Mononuclear cell (primary cell): Measurements from ENCODE around the gene PHETA1. TPM values are rescaled to one million over a fixed set of nuclear protein-coding genes. Genes with fewer than 3 reads are reported as not detected.
"Not testable (repeated sequence)": the region's sequence is repeated elsewhere in the genome, so short reads cannot be mapped to it uniquely, and the experiment has no call there.

Experiments
- H3K27me3 ChIP-seq: 2 replicates; pipeline ENCODE4 v1.6.0; 2011; ENCODE audit warnings: low read length, control low read depth; ENCODE audit not compliant: insufficient read depth
- H3K4me1 ChIP-seq: 2 replicates; pipeline ENCODE4 v1.5.1; 2011; ENCODE audit warnings: mild to moderate bottlenecking, low read length, control low read depth; ENCODE audit not compliant: insufficient read depth
- H3K4me3 ChIP-seq: 2 replicates; pipeline ENCODE4 v1.5.1; 2011; ENCODE audit warnings: mild to moderate bottlenecking, low read length, moderate library complexity
- H3K9me3 ChIP-seq: 2 replicates; pipeline ENCODE4 v1.5.1; 2011; ENCODE audit warnings: low read depth, mild to moderate bottlenecking, control low read depth, low read length
- total RNA-seq: library from RNA; depleted of rRNA; stranded (reverse); fragments of >200 nt; gene quantifications from one replicate; pipeline ENCODE4 v1.2.3, GENCODE V29; 2012

PHETA1 gene
- total RNA-seq, 1 donor: 2.7 TPM

DNA sequence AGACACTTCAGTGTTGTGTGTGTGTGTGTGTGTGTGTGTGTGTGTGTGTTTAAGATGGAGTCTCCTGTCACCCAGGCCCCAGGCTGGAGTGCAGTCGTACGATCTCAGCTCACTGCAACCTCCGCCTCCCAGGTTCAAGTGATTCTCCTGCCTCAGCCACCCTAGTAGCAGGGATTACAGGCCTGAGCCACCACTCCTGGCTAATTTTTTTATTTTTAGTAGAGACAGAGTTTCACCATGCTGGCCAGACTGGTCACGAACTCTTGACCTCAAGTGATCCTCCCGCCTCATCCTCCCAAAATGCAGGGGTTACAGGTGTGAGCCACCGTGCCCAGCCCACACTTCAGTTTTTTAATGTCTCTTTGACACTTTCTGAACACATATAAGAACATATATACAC, 32.5 kb downstream of the PHETA1 start:
- not testable (repeated sequence) for H3K4me1 ChIP-seq, H3K9me3 ChIP-seq, H3K27me3 ChIP-seq, H3K4me3 ChIP-seq

DNA sequence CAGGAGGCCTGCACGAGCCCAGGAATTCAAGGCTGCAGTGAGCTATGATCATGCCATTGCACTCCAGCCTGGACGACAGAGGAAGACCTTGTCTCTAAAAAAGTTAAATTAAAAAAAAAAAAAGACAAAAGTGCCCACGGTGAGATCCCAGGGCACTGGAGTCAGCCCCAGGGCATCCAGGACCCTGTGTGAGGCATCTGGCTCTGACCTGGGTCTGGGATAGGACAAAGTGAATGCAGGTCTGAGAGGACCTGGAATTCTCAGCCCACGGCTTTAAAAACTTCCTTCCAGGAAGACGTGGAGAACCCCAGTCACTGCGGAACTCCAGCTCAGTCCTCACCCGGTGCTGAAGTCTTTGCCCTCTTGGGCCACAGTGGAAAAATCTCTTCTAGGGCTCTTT, 33.1 kb downstream of the PHETA1 start:
- Histone ChIP-seq H3K9me3 (no peaks in the 10 kb centered on the region), H3K27me3 (no peaks in the 10 kb centered on the region), H3K4me1 (no peaks in the 10 kb centered on the region), H3K4me3 (no peak overlapping the region)

DNA sequence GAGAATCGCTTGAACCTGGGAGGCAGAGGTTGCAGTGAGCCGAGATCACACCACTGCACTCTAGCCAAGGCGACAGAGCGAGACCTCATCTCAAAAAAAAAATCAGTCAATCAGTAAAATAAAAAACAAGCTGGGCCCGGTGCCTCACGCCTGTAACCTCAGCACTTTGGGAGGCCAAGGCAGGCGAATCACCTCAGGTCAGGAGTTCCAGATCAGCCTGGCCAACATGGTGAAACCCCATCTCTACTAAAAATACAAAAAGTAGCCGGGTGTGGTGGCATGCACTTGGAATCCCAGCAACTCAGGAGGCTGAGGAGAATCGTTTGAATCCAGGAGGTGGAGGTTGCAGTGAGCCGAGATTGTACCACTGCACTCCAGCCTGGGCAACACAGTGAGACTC, 33.6 kb downstream of the PHETA1 start:
- not testable (repeated sequence) for H3K4me1 ChIP-seq, H3K4me3 ChIP-seq, H3K9me3 ChIP-seq, H3K27me3 ChIP-seq

DNA sequence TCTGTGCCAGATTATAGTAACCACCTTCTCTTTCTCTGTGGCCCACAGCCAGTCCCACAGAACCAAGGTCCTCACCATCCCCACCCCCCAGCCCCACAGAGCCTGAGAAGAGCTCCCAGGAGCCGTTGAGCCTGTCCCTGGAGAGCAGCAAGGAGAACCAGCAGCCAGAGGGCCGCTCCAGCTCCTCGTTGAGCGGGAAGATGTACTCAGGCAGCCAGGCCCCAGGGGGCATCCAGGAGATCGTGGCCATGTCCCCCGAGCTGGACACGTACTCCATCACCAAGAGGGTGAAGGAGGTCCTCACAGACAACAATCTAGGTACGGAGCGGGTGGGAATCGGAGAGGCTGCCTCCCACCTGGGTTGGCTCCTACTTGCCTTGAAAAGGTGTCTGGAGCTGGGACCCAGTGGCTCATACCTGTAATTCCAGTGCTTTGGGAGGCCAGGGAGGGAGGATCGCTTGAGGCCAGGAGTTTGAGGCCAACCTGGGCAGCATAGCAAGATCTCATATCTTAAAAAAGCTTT, 34.4 kb downstream of the PHETA1 start:
- no peaks in the 10 kb centered on the region for H3K27me3 ChIP-seq

DNA sequence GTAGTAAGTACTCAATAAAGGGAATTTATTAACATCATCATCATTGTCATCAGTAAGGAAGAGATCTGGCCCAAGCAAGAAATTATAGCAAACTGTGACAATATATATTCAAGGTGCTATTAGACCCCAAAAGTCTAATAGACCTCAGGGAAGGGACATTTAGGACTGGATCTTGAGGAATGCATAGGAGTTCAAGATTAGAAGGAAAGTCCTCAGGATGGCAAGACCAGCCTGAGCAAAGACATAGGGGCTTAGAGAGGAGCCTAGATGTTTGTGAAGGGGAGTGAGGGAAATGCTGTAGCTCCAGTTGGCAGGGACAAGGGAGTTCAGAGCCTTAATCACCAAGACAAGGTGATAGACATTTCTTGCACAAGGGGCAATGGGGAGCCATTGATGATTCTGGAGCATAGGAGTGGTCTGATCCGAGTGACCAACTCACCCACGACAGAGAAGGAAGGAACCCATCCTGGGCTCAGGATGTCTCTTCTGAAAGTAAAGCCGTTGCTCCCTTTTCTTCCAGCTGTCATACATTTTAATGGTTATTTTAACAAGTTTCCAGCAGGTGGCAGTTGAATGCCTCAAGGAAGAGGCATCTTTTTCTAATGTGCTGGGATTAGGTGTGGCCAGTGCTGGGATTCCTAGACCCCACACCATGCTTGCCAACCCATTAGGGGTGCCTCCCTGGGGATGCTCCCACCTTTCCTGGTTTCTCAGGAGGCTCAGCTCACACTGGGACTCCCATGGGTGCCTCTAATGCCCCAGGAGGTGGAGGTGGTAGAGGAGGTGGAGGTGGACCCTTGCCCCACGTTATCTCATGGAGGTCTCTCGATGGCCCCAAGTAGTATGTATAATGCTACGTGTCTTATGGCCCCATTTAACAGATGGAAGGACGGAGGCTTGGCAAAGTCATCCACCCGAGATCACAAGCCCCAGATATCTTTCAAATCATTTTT, 37.8 kb downstream of the PHETA1 start:
- no peak overlapping the region for H3K4me3 ChIP-seq
- no peaks in the 10 kb centered on the region for H3K9me3 ChIP-seq
- H3K4me1 ChIP-seq: no peaks in the 10 kb centered on the region
- H3K27me3 ChIP-seq: no peaks in the 10 kb centered on the region

More for the DNA sequence above, 34.4 kb downstream of the PHETA1 start:
- Histone ChIP-seq H3K9me3 (no peaks in the 10 kb centered on the region), H3K4me3 (no peak overlapping the region), H3K4me1 (no peaks in the 10 kb centered on the region)

DNA sequence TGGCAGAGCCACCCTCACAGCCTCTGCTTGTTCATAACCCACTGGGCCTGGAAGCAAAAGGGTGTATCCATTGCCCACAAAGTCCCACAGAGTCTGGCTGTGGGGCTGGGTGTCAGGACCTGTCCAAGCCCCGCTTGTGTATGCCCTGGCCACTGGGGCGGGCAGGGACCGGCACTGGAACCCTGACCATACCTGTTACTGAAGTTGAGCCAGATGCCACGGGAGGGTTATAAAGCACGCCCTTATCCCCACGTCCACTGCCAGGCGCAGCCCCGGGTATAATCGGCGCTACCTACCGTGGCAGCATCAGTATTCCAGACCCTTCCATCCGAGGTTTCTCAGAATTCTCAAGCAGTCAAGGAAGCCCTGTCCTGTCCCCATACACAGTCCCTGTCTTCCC, 40.8 kb downstream of the PHETA1 start:
- Histone ChIP-seq H3K4me3 (no peak overlapping the region), H3K4me1 (no peaks in the 10 kb centered on the region), H3K9me3 (no peaks in the 10 kb centered on the region), H3K27me3 (no peaks in the 10 kb centered on the region)

DNA sequence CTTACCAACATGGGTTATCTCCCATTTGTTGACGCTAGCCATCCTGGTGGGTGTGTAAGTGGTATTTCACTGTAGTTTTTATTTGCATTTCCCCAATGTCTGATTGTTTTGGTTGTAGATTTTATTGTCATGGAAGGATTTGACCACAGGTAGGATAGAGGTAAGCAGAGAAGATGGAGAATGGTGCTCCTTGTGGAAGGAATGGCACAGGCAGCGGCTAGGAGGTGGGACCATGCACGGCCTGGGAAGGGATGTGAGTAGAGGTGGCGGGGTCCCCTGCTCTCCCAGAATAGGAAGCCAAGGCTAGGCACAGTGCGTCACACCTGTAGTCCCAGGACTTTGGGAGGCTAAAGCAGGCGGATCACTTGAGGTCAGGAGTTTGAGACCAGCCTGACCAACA, 41.4 kb downstream of the PHETA1 start:
- Histone ChIP-seq H3K4me1 (no peaks in the 10 kb centered on the region), H3K27me3 (no peaks in the 10 kb centered on the region), H3K4me3 (no peak overlapping the region), H3K9me3 (no peaks in the 10 kb centered on the region)

DNA sequence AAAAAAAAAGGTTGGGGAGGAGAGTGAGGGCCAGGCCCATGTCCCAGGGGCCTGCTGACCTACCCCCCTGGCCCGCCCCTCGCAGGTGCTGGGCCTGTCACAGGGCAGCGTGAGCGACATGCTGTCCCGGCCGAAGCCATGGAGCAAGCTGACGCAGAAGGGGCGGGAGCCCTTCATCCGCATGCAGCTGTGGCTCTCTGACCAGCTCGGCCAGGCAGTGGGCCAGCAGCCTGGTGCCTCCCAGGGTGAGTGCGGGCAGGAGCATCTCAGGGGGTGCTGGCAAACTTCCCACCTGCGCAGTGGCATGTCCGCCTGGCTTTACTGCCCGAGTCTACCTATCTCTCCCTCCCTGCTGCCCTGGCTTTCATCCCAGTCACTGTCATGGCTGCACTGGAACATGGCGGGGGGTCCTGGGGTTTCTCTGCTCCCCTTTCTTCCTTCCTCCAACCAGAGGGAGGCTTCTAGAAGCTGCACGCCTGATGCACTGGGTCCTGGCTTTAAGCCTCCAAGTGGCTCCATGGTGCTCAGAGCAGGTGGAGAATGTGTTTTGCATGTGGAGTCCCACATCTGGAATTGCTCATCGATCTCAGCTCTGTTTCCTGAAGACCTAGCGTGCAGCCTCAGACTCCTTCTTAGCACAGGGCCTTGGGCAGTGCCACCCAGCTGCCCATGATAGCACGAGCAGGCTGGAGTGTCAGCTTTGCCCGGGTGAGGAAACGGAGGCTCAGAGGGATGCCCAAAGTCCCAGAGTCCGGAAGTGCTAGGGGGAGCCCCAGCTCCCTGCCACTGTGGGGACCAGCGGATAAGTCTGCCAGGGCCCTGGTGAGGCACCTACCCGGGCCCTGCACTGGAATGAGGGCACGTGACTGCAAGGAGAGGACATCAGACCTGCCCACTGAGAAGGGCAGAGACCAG, 46.3 kb downstream of the PHETA1 start:
- Histone ChIP-seq H3K27me3 (no peaks in the 10 kb centered on the region), H3K4me3 (no peak overlapping the region), H3K9me3 (no peaks in the 10 kb centered on the region), H3K4me1 (peaks cover 3% of the 10 kb centered on the region)

DNA sequence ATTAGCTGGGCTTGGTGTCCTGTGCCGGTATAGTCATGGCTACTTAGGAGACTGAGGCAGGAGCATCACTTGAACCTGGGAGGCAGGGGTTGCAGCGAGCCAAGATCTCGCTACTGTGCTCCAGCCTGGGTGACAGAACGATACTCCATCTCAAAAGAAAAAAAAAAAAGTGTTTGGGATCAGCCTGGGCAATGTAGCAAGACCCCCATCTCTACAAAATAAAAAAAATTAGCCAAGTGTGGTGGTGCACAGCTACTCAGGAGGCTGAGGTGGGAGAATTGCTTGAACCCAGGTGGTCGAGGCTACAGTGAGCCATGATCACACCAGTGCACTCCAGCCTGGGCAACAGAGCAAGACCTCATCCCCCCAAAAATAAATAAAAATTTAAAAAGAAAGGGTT, 47.6 kb downstream of the PHETA1 start:
- no peak overlapping the region for H3K4me3 ChIP-seq
- peaks cover 13% of the 10 kb centered on the region for H3K4me1 ChIP-seq
- H3K27me3 ChIP-seq: no peaks in the 10 kb centered on the region
- no peaks in the 10 kb centered on the region for H3K9me3 ChIP-seq

DNA sequence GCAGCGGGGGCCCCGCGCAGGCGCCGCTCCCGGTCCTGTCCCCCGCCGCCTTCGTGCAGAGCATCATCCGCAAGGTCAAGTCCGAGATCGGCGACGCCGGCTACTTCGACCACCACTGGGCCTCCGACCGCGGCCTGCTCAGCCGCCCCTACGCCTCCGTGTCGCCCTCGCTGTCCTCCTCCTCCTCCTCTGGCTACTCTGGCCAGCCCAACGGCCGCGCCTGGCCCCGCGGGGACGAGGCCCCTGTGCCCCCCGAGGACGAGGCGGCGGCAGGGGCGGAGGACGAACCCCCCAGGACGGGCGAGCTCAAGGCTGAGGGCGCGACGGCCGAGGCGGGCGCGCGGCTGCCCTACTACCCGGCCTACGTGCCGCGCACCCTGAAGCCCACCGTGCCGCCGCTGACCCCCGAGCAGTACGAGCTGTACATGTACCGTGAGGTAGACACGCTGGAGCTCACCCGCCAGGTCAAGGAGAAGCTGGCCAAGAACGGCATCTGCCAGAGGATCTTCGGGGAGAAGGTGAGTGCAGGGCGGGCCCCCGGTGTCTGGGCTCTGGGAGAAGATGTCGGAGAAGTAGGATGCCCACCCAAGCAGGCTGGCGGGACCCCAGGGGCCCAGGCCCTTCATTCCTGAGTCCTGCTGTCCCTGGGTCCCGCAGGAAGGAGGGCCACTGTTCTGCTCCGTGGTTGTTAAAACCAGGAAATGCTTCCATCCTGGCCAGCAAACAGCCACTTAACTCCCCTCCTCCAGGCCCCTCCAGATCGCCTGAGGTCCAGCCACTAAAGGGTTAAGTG, 48.4 kb downstream of the PHETA1 start:
- H3K4me1 ChIP-seq: peaks cover 19% of the 10 kb centered on the region
- no peaks in the 10 kb centered on the region for H3K27me3 ChIP-seq
- no peak overlapping the region for H3K4me3 ChIP-seq
- no peaks in the 10 kb centered on the region for H3K9me3 ChIP-seq

DNA sequence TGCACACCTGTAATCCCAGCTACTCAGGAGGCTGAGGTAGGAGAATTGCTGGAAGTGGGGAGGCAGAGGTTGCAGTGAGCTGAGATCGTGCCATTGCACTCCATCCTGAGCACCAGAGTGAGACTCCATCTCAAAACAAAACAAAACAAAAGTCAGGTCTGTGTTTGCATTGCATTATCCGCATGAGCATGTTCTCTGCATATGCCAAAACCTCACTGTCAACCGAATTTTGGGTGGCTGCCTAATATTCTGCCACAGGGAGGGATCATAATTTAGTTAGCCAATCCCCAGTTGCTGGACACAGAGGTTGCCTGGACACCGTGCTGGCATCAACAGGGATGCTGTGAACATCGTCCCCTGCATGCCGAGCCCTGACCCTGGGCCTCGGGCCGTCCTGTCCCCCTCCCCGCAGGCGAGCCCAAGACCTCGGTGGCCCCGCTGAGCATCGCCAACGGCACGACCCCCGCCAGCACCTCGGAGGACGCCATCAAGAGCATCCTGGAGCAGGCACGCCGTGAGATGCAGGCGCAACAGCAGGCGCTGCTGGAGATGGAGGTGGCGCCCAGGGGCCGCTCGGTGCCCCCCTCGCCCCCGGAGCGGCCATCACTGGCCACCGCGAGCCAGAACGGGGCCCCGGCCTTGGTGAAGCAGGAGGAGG, 49.2 kb downstream of the PHETA1 start:
- Histone ChIP-seq H3K4me3 (no peak overlapping the region), H3K9me3 (no peaks in the 10 kb centered on the region), H3K4me1 (peaks cover 26% of the 10 kb centered on the region), H3K27me3 (no peaks in the 10 kb centered on the region)

DNA sequence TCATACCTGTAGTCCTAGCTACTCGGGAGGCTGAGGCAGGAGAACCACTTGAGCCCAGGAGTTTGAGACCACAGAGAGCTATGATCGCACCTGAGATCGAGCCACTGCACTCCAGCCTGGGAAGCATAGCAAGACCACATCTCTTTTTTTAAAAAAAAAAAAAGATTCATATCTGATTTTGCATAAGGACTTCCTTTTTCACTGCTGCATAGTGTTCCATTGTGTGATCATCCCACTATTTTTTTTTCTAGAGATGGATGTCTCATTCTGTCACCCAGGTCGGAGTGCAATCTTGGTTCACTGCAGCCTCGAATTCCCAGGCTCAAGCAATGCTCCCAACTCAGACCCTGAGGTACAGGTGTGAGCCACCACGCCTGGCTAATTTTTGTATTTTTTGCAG, 50.4 kb downstream of the PHETA1 start:
- H3K4me1 ChIP-seq: peaks cover 39% of the 10 kb centered on the region
- no peaks in the 10 kb centered on the region for H3K9me3 ChIP-seq
- no peaks in the 10 kb centered on the region for H3K27me3 ChIP-seq
- no peak overlapping the region for H3K4me3 ChIP-seq

DNA sequence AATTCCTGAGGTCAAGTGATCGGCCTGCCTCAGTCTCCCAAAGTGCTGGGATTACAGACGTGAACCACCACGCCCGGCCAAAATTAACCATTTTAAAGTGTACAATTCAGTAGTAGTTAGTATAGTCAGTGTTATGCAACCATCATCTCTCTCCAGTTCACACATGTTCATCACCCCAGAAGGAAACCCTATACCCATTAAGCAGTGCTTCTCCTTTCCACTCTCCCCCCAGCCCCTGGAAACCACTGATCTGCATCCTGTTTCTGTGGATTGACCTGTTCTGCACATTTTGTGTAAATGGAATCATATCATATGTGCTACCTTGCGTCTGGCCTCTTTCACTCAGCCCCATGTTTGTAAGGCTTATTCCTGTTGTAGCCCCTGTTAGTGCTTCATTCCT, 52.2 kb downstream of the PHETA1 start:
- Histone ChIP-seq H3K9me3 (no peaks in the 10 kb centered on the region), H3K4me1 (peaks cover 39% of the 10 kb centered on the region), H3K4me3 (no peak overlapping the region), H3K27me3 (no peaks in the 10 kb centered on the region)

DNA sequence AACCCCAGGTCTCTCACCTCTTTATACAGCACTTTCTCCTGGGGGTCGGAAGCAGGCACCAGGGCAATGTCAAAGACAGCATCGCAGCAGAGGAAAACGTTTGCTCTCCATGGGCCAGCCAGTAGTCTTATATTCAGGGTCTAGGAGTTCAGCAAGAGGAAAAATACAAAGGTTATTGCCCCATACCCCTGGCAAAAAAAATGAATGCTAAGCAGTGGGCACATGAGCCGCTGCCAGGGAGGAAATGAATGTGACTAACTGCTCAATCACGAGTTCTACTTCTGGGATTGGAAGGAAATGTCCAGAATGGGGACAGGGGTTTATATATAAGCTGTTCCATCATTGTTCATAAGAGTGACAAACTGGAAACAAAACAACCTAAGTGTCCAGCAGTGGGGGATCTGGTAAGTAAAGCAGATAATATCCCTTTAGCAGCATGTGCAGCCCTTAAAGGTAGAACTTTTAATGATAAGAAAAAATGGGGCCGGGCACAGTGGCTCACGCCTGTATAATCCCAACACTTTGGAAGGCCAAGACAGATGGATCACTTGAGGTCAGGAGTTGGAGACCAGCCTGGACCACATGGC, 53.8 kb downstream of the PHETA1 start:
- Histone ChIP-seq H3K4me1 (peaks cover 39% of the 10 kb centered on the region), H3K4me3 (no peak overlapping the region), H3K27me3 (no peaks in the 10 kb centered on the region), H3K9me3 (no peaks in the 10 kb centered on the region)
